Smooth muscle cell (in vitro differentiated cells): Measurements from ENCODE around the gene SERPINA4. TPM values are rescaled to one million over a fixed set of nuclear protein-coding genes. Genes with fewer than 3 reads are reported as not detected.

Experiments used
- DNase-seq: peaks from one replicate; lab custom pipeline; 2025; ENCODE audit not compliant: unreplicated experiment; lab: John Stamatoyannopoulos, UW
- H2AFZ ChIP-seq: fragments of 200-600 bp; sonication (generic); 2 replicates; pipeline ENCODE4 v1.6.0; 2016; ENCODE audit warnings: antibody characterized with exemption, low read depth, mild to moderate bottlenecking
- H3F3A ChIP-seq: fragments of 200-600 bp; sonication (generic); 2 replicates; pipeline ENCODE4 v1.6.0; 2017; ENCODE audit warnings: antibody characterized with exemption, low read depth
- H3K27ac ChIP-seq: fragments of 200-600 bp; sonication (generic); 2 replicates; pipeline ENCODE4 v1.5.1; 2016; ENCODE audit warnings: low read depth, mild to moderate bottlenecking
- H3K27me3 ChIP-seq: fragments of 200-600 bp; sonication (generic); 2 replicates; pipeline ENCODE4 v1.6.1; 2016; ENCODE audit warnings: low read depth, mild to moderate bottlenecking
- H3K36me3 ChIP-seq: fragments of 200-600 bp; sonication (generic); 2 replicates; pipeline ENCODE4 v1.5.1; 2016; ENCODE audit warnings: low read depth
- H3K4me1 ChIP-seq: fragments of 200-600 bp; sonication (generic); 2 replicates; pipeline ENCODE4 v1.5.1; 2016; ENCODE audit warnings: low read depth
- H3K4me2 ChIP-seq: fragments of 200-600 bp; sonication (generic); 2 replicates; pipeline ENCODE4 v1.6.0; 2016; ENCODE audit warnings: mild to moderate bottlenecking
- H3K4me3 ChIP-seq: fragments of 200-600 bp; sonication (generic); 2 replicates; pipeline ENCODE4 v1.5.1; 2016; ENCODE audit warnings: mild to moderate bottlenecking
- H3K79me2 ChIP-seq: fragments of 200-600 bp; sonication (generic); 2 replicates; pipeline ENCODE4 v1.6.0; 2016; ENCODE audit warnings: low read depth, mild to moderate bottlenecking
- H3K9ac ChIP-seq: fragments of 200-600 bp; sonication (generic); 2 replicates; pipeline ENCODE4 v1.6.0; 2016; ENCODE audit warnings: low read depth
- H3K9me3 ChIP-seq: fragments of 200-600 bp; sonication (generic); replicated peaks from 2 replicates; pipeline ENCODE4 v1.5.1; 2016; ENCODE audit warnings: low read depth
- H4K20me1 ChIP-seq: fragments of 200-600 bp; sonication (generic); 2 replicates; pipeline ENCODE4 v1.6.0; 2016; ENCODE audit warnings: low read depth
- CTCF ChIP-seq: fragments of 200-600 bp; sonication (generic); IDR thresholded peaks from 2 replicates; pipeline ENCODE4 v1.5.1; 2017; ENCODE audit warnings: borderline replicate concordance, mild to moderate bottlenecking, antibody characterized with exemption; ENCODE audit not compliant: insufficient read depth, poor library complexity, severe bottlenecking
- WGBS: methylation state at CpG from one replicate; pipeline ENCODE4 v1.1.7; 2016; ENCODE audit warnings: low lambda C conversion rate; 5-methylcytosine and 5-hydroxymethylcytosine counted together
- polyA plus RNA-seq: library from polyadenylated mRNA; unstranded; fragments of >200 nt; fragmentation: Nextera tagmentation; extraction: Ambion mirVana; gene quantifications from 2 replicates; pipeline ENCODE4 v1.2.1, GENCODE V29; 2016
- total RNA-seq: library from RNA; depleted of rRNA; stranded (reverse); fragments of >200 nt; gene quantifications from 2 replicates; pipeline ENCODE4 v1.2.3, GENCODE V29; 2014

The SERPINA4 gene
- total and polyA plus RNA-seq, 2 experiments from 2014 or later = not detected

- H3K4me3 ChIP-seq = no peak overlapping the region
- H3K79me2 ChIP-seq = no peaks in the 10 kb centered on the region
- H3K36me3 ChIP-seq = no peaks in the 10 kb centered on the region
- DNase-seq = no peak
- H3F3A ChIP-seq = no peaks in the 10 kb centered on the region
- H3K9me3 ChIP-seq = no peaks in the 10 kb centered on the region
- no peak overlapping the region for H3K9ac ChIP-seq
- no peak overlapping the region for H3K4me2 ChIP-seq
- no peak overlapping the region for H3K27ac ChIP-seq
- no peaks in the 10 kb centered on the region for H4K20me1 ChIP-seq
- no peak overlapping the region for H2AFZ ChIP-seq
- H3K4me1 ChIP-seq = no peaks in the 10 kb centered on the region
- no peak for TF ChIP-seq CTCF
- no peaks in the 10 kb centered on the region for H3K27me3 ChIP-seq
- 75% methylated on average over 3 of the region's 3 CpGs for WGBS
Observed at GRCh38 chr14:94593376-94593748, 32.1 kb downstream of the SERPINA4 start.

GRCh38 chr14:94593749-94594431, 32.6 kb downstream of the SERPINA4 start:
- WGBS = 82% methylated on average over 4 of the region's 4 CpGs
- H3K27ac ChIP-seq = no peak overlapping the region

GRCh38 chr14:94594441-94594840, 33.2 kb downstream of the SERPINA4 start:
- H3K9ac ChIP-seq = no peak overlapping the region
- 91% methylated on average over 7 of the region's 7 CpGs for WGBS
- no peaks in the 10 kb centered on the region for H4K20me1 ChIP-seq
- no peak for DNase-seq
- H3F3A ChIP-seq = no peaks in the 10 kb centered on the region
- no peaks in the 10 kb centered on the region for H3K4me1 ChIP-seq
- no peaks in the 10 kb centered on the region for H3K27me3 ChIP-seq
- no peak overlapping the region for H3K4me2 ChIP-seq
- H2AFZ ChIP-seq = no peak overlapping the region
- H3K27ac ChIP-seq = no peak overlapping the region
- H3K36me3 ChIP-seq = no peaks in the 10 kb centered on the region
- H3K79me2 ChIP-seq = no peaks in the 10 kb centered on the region
- TF ChIP-seq CTCF = no peak
- no peak overlapping the region for H3K4me3 ChIP-seq
- H3K9me3 ChIP-seq = no peaks in the 10 kb centered on the region

More at GRCh38 chr14:94593749-94594431, 32.6 kb downstream of the SERPINA4 start:
- Histone ChIP-seq H3K9me3 (no peaks in the 10 kb centered on the region), H3F3A (no peaks in the 10 kb centered on the region), H3K27me3 (no peaks in the 10 kb centered on the region), H3K9ac (no peak overlapping the region), H3K4me3 (no peak overlapping the region), H4K20me1 (no peaks in the 10 kb centered on the region), H3K79me2 (no peaks in the 10 kb centered on the region), H3K36me3 (no peaks in the 10 kb centered on the region), H3K4me1 (no peaks in the 10 kb centered on the region), H2AFZ (no peak overlapping the region), H3K4me2 (no peak overlapping the region)
- no peak for DNase-seq
- no peak for TF ChIP-seq CTCF

- no peaks in the 10 kb centered on the region for H3K79me2 ChIP-seq
- H3K9ac ChIP-seq = no peak overlapping the region
- DNase-seq = no peak
- no peaks in the 10 kb centered on the region for H3K9me3 ChIP-seq
- peaks cover 2% of the 10 kb centered on the region for H3K4me1 ChIP-seq
- H3K36me3 ChIP-seq = no peaks in the 10 kb centered on the region
- H3F3A ChIP-seq = no peaks in the 10 kb centered on the region
- H3K27ac ChIP-seq = no peak overlapping the region
- no peak overlapping the region for H3K4me2 ChIP-seq
- no peak overlapping the region for H3K4me3 ChIP-seq
- 91% methylated on average over 2 of the region's 2 CpGs for WGBS
- H2AFZ ChIP-seq = no peak overlapping the region
- no peaks in the 10 kb centered on the region for H4K20me1 ChIP-seq
- H3K27me3 ChIP-seq = no peaks in the 10 kb centered on the region
- TF ChIP-seq CTCF = no peak
Observed at GRCh38 chr14:94595912-94596311, 34.7 kb downstream of the SERPINA4 start.
